ENCODE results near the gene PYCR2. TPM values are rescaled to one million over a fixed set of nuclear protein-coding genes. Genes with fewer than 3 reads are reported as not detected.

Gene PYCR2
- polyA plus RNA-seq, 3 donors: 21.4 to 72.5 (median 26.6) TPM

DNA sequence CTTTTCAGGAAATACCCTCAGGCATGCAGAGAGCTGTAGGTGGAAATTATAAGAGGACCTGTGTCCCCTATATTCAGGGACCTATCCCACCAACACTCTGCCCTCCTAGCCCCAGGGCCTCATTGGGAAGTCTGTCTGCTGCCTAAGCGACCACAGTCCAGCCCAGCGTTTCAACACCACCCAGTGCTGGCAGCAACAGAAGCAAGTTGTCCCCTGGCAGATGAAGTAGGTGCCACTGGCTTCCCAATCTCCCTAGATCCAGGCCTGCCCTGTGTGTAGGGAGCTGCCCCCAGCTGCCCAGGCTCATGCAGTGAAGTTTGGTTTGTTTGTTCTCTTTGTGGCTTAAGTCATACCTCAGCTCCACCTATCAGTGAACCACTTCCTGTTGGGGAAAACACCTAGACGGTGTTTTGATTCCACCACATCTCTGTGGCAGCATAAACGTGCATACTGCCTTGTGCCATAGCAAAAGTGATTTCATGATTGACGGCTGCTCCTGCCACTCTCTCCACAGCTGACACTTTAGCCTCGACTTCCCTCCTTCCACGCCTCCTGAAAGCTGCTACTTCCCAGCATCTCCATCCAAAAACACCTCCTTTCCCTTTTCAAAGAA lies 27.0 kb downstream of the PYCR2 start:
- Mint-ChIP-seq H3K4me1 (peaks cover 7% of the 10 kb centered on the region), H3K9me3 (no peaks in the 10 kb centered on the region), H3K4me3 (no peak overlapping the region), H3K36me3 (no peaks in the 10 kb centered on the region), H3K27ac (peak overlapping the region in 1 of 7 donors; percentile 34), H3K27me3 (ENCODE audit: low read depth in 3 of 3) (peaks cover 0 to 4% (median 3%) of the 10 kb centered on the region in 3 donors)
- no peaks in the 10 kb centered on the region for H3K79me2 ChIP-seq (ENCODE audit: insufficient read depth, low read length)
- no peaks in the 10 kb centered on the region for H4K20me1 ChIP-seq (ENCODE audit: insufficient read depth, low read length)
- H3K27ac ChIP-seq (ENCODE audit: low read depth in 1 of 2, low read length in 2 of 2): no peak overlapping the region
- peak overlapping the region; percentile 16 for H2AFZ ChIP-seq (ENCODE audit: insufficient read depth, low read depth, low read length, poor library complexity, severe bottlenecking)
- intact Hi-C loops (cut with micrococcal nuclease): no loop called here
- TF ChIP-seq, protein P1, sequence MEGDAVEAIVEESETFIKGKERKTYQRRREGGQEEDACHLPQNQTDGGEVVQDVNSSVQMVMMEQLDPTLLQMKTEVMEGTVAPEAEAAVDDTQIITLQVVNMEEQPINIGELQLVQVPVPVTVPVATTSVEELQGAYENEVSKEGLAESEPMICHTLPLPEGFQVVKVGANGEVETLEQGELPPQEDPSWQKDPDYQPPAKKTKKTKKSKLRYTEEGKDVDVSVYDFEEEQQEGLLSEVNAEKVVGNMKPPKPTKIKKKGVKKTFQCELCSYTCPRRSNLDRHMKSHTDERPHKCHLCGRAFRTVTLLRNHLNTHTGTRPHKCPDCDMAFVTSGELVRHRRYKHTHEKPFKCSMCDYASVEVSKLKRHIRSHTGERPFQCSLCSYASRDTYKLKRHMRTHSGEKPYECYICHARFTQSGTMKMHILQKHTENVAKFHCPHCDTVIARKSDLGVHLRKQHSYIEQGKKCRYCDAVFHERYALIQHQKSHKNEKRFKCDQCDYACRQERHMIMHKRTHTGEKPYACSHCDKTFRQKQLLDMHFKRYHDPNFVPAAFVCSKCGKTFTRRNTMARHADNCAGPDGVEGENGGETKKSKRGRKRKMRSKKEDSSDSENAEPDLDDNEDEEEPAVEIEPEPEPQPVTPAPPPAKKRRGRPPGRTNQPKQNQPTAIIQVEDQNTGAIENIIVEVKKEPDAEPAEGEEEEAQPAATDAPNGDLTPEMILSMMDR (IDR thresholded peaks at IDR 0.05): no peak
- no peaks in the 10 kb centered on the region for H3K36me3 ChIP-seq (replicated peaks in 1 of 2; ENCODE audit: control insufficient read depth in 1 of 2, insufficient read depth in 2 of 2, low read length in 2 of 2)
- no peaks in the 10 kb centered on the region for H3K4me1 ChIP-seq (ENCODE audit: control insufficient read depth in 1 of 2, insufficient read depth in 2 of 2, low read length in 2 of 2)
- 20% methylated on average over 5 of the region's 7 CpGs for WGBS (ENCODE audit: insufficient coverage)
- no peak overlapping the region for H3K4me3 ChIP-seq (replicated peaks in 1 of 3; ENCODE audit: low read depth in 2 of 3, low read length in 3 of 3)
- no peak overlapping the region for H3K9ac ChIP-seq (ENCODE audit: insufficient read depth, low read length, poor library complexity, severe bottlenecking)
- no peak overlapping the region for H3K4me2 ChIP-seq (replicated peaks; ENCODE audit: extremely low read depth, low read length, poor library complexity, severe bottlenecking)
- H3K27me3 ChIP-seq (ENCODE audit: control insufficient read depth in 2 of 2, insufficient read depth in 2 of 2, low read length in 2 of 2): no peaks in the 10 kb centered on the region
- no peaks in the 10 kb centered on the region for H3K9me3 ChIP-seq (replicated peaks in 1 of 2; ENCODE audit: control insufficient read depth in 1 of 2, insufficient read depth in 1 of 2, low read length in 2 of 2)
- DNase-seq: no peak

DNA sequence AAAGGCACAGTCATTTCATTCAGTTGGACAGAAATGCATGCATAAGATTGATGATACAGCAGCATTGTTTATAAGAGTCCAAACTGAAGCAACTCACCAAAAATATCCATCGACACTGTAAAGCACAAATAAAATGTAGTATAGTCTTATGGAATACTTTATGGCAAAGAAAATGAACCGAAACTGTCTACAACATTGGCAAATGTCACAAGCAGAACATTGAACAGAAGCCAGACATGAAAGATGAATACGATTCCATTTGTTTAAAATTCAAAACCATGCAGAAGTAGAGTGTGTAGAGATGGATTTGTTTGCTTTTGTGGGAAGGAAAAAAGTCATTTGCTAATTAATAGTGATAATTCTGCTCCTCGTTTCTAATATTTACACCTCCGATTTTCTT lies 27.6 kb downstream of the PYCR2 start:
- H3K4me2 ChIP-seq (replicated peaks; ENCODE audit: extremely low read depth, low read length, poor library complexity, severe bottlenecking): no peak overlapping the region
- TF ChIP-seq, protein P1 (IDR thresholded peaks at IDR 0.05): no peak
- H3K27ac ChIP-seq (ENCODE audit: low read depth in 1 of 2, low read length in 2 of 2): no peak overlapping the region
- no peaks in the 10 kb centered on the region for H3K27me3 ChIP-seq (ENCODE audit: control insufficient read depth in 2 of 2, insufficient read depth in 2 of 2, low read length in 2 of 2)
- WGBS (ENCODE audit: insufficient coverage): 100% methylated on average over 2 of the region's 5 CpGs
- no peak overlapping the region for H3K27ac Mint-ChIP-seq
- no peaks in the 10 kb centered on the region for H3K36me3 Mint-ChIP-seq
- H3K27me3 Mint-ChIP-seq (ENCODE audit: low read depth in 3 of 3): peaks cover 0 to 4% (median 3%) of the 10 kb centered on the region in 3 donors
- H3K9ac ChIP-seq (ENCODE audit: insufficient read depth, low read length, poor library complexity, severe bottlenecking): no peak overlapping the region
- H3K4me1 ChIP-seq (ENCODE audit: control insufficient read depth in 1 of 2, insufficient read depth in 2 of 2, low read length in 2 of 2): no peaks in the 10 kb centered on the region
- DNase-seq: no peak
- H4K20me1 ChIP-seq (ENCODE audit: insufficient read depth, low read length): no peaks in the 10 kb centered on the region
- H3K79me2 ChIP-seq (ENCODE audit: insufficient read depth, low read length): no peaks in the 10 kb centered on the region
- peaks cover 7% of the 10 kb centered on the region for H3K4me1 Mint-ChIP-seq
- H3K9me3 Mint-ChIP-seq: no peaks in the 10 kb centered on the region
- H3K4me3 ChIP-seq (replicated peaks in 1 of 3; ENCODE audit: low read depth in 2 of 3, low read length in 3 of 3): no peak overlapping the region
- H3K4me3 Mint-ChIP-seq: no peak overlapping the region
- no peak overlapping the region for H2AFZ ChIP-seq (ENCODE audit: insufficient read depth, low read depth, low read length, poor library complexity, severe bottlenecking)
- H3K36me3 ChIP-seq (replicated peaks in 1 of 2; ENCODE audit: control insufficient read depth in 1 of 2, insufficient read depth in 2 of 2, low read length in 2 of 2): no peaks in the 10 kb centered on the region
- intact Hi-C loops (cut with micrococcal nuclease): no loop called here
- no peaks in the 10 kb centered on the region for H3K9me3 ChIP-seq (replicated peaks in 1 of 2; ENCODE audit: control insufficient read depth in 1 of 2, insufficient read depth in 1 of 2, low read length in 2 of 2)
